ENCODE data around the gene GNG10. TPM values are rescaled to one million over a fixed set of nuclear protein-coding genes. Genes with fewer than 3 reads are reported as not detected.

The GNG10 gene
- total RNA-seq, 2 donors from 2014 or later, result 5.9 to 16.6 TPM

- Histone ChIP-seq H3K36me3 (replicated peaks in 1 of 2; ENCODE audit: insufficient read depth in 1 of 2, low read depth in 2 of 2) (peaks cover 0 to 3% of the 10 kb centered on the region in 2 donors), H3K9me3 (no peaks in the 10 kb centered on the region), H3K27ac (no peak overlapping the region), H3K27me3 (no peaks in the 10 kb centered on the region), H3K4me3 (no peak overlapping the region), H3K4me1 (peaks cover 18% of the 10 kb centered on the region)
- 84 to 88% methylated on average over 3 of the region's 3 CpGs for WGBS, 2 donors
- intact Hi-C loops (cut with DNase I), result no loop called here
- TF ChIP-seq POLR2A (IDR thresholded peaks at IDR 0.05), result no peak
- no peak for TF ChIP-seq CTCF (IDR thresholded peaks at IDR 0.05)
- DNase-seq (no peak), ATAC-seq (no peak)
Measured at GRCh38 chr9:111659691-111660090, 1.7 kb upstream of the GNG10 start.

- H3K27ac ChIP-seq, result peak overlapping the region; percentile 47 to 76 (median 54)
- 1 to 2% methylated on average over 23 to 30 of the region's 57 CpGs for WGBS, 2 donors
- H3K36me3 ChIP-seq (replicated peaks in 1 of 2; ENCODE audit: insufficient read depth in 1 of 2, low read depth in 2 of 2), result no peaks in the 10 kb centered on the region
- no peaks in the 10 kb centered on the region for H3K9me3 ChIP-seq
- TF ChIP-seq CTCF (IDR thresholded peaks at IDR 0.05) (no peak), POLR2A (IDR thresholded peaks at IDR 0.05) (no peak)
- peak overlapping the region; percentile 16 to 67 for H3K4me3 ChIP-seq
- intact Hi-C loops (cut with DNase I), result no loop called here
- no peaks in the 10 kb centered on the region for H3K27me3 ChIP-seq
- peak; percentile 57 for ATAC-seq
- H3K4me1 ChIP-seq, result peaks cover 18% of the 10 kb centered on the region
- peak; percentile 22 to 37 (median 22) for DNase-seq
Measured at GRCh38 chr9:111661802-111662521, 557 bp downstream of the GNG10 start.

- no peak for ATAC-seq
- no peaks in the 10 kb centered on the region for H3K36me3 ChIP-seq (replicated peaks in 1 of 2; ENCODE audit: insufficient read depth in 1 of 2, low read depth in 2 of 2)
- H3K9me3 ChIP-seq, result no peaks in the 10 kb centered on the region
- no peak for DNase-seq
- no peak overlapping the region for H3K4me3 ChIP-seq
- peaks cover 18% of the 10 kb centered on the region for H3K4me1 ChIP-seq
- TF ChIP-seq CTCF (IDR thresholded peaks at IDR 0.05) (no peak), POLR2A (IDR thresholded peaks at IDR 0.05) (no peak)
- no peaks in the 10 kb centered on the region for H3K27me3 ChIP-seq
- peak overlapping the region in 3 of 4 donors; percentile 52 to 76 (median 55) for H3K27ac ChIP-seq
- intact Hi-C loops (cut with DNase I), result no loop called here
- WGBS, 2 donors, result 39 to 41% methylated on average over 7 of the region's 7 CpGs
Measured at GRCh38 chr9:111662576-111663300, 1.3 kb downstream of the GNG10 start.

GRCh38 chr9:111663301-111663823 is 2.0 kb downstream of the GNG10 start:
- 53 to 63% methylated on average over 5 of the region's 5 CpGs for WGBS, 2 donors
- Histone ChIP-seq H3K4me3 (no peak overlapping the region), H3K27me3 (no peaks in the 10 kb centered on the region), H3K36me3 (replicated peaks in 1 of 2; ENCODE audit: insufficient read depth in 1 of 2, low read depth in 2 of 2) (no peaks in the 10 kb centered on the region), H3K27ac (peak overlapping the region in 1 of 4 donors; percentile 52), H3K9me3 (no peaks in the 10 kb centered on the region), H3K4me1 (peaks cover 18% of the 10 kb centered on the region)
- ATAC-seq (no peak), DNase-seq (no peak)
- TF ChIP-seq CTCF (IDR thresholded peaks at IDR 0.05), result no peak
- TF ChIP-seq POLR2A (IDR thresholded peaks at IDR 0.05), result no peak
- intact Hi-C loops (cut with DNase I), result no loop called here

Measured in body of pancreas (tissue), 4 donors.